Heart right ventricle (tissue), 16 donors: ENCODE measurements around the gene PRSS50. TPM values are rescaled to one million over a fixed set of nuclear protein-coding genes. Genes with fewer than 3 reads are reported as not detected.
A peak's percentile ranks its signal among the peaks of the same experiment; 100 is the strongest.

Experiments
- ATAC-seq, 8 donors: fragments of 200-7000 bp; cut with Tn5 transposase; one replicate each; pipeline ENCODE4 v1.9.1; 2020; ENCODE audit warnings: mild to moderate bottlenecking in 8 of 8, moderate library complexity in 8 of 8, moderate number of reproducible peaks in 1 of 8
- DNase-seq, 2 donors: peaks; one replicate each; pipeline ENCODE4 v3.0.0-alpha.2; 2020
- H3K27ac ChIP-seq, 10 donors: fragments of 200-600 bp; sonication (generic) in 2 of 10; one replicate each; pipeline versions ENCODE4 v1.5.0 to v1.8.0; 2020 to 2022; ENCODE audit warnings: mild to moderate bottlenecking in 3 of 10
- H3K27me3 ChIP-seq, 7 donors: fragments of 200-600 bp; one replicate each; pipeline ENCODE4 v1.8.0; 2021 to 2022; ENCODE audit warnings: mild to moderate bottlenecking in 2 of 7
- H3K36me3 ChIP-seq, 9 donors: fragments of 200-600 bp; sonication (generic) in 1 of 9; one replicate each; pipeline versions ENCODE4 v1.5.0 to v1.8.0; 2020 to 2022; ENCODE audit warnings: mild to moderate bottlenecking in 2 of 9
- H3K4me1 ChIP-seq, 9 donors: fragments of 200-600 bp; sonication (generic) in 1 of 9; one replicate each; pipeline versions ENCODE4 v1.5.0 to v1.8.0; 2020 to 2022; ENCODE audit warnings: mild to moderate bottlenecking in 4 of 9
- H3K4me3 ChIP-seq, 10 donors: fragments of 200-600 bp; sonication (generic) in 2 of 10; one replicate each; pipeline versions ENCODE4 v1.5.0 to v1.8.0; 2020 to 2022; ENCODE audit warnings: mild to moderate bottlenecking in 7 of 10, moderate library complexity in 2 of 10
- H3K9me3 ChIP-seq, 11 donors: fragments of 200-600 bp in 10 of 11; sonication (generic) in 2 of 11; one replicate each; pipeline versions ENCODE4 v1.5.0 to v1.8.0; 2013 to 2022; ENCODE audit warnings: mild to moderate bottlenecking in 2 of 11, control low read depth in 1 of 11, moderate library complexity in 1 of 11
- WGBS, 2 donors: extraction: QIAGEN DNeasy Blood & Tissue Kit; methylation state at CpG; one replicate each; pipeline ENCODE4 v1.1.7; 2013; ENCODE audit warnings: inconsistent platforms in 1 of 2; 5-methylcytosine and 5-hydroxymethylcytosine counted together
- intact Hi-C, 10 donors: fragments of 100-400 bp; cut with DNase I; formaldehyde crosslinking; loops; one replicate each; pipeline versions ENCODE4 v1.11.1 to v1.14.2; 2022
- polyA plus RNA-seq, 2 donors: library from polyadenylated mRNA; stranded (reverse); fragments of 200-250 nt; gene quantifications; one replicate each; pipeline ENCODE4 v1.2.3, GENCODE V29; 2013
- total RNA-seq, 10 donors: library from RNA; stranded (reverse); fragmentation: NEBNext Ultra II Directional in 3 of 10; extraction: Animal tissue kit (Norgen Biotek cat#: 25700) in 3 of 10; gene quantifications; one replicate each; pipeline versions ENCODE4 v1.2.1 to v1.2.4, GENCODE V29; 2021 to 2023
- TF ChIP-seq, protein P1 (sequence below), 9 donors: fragments of 200-600 bp; sonication (generic) in 2 of 9; IDR thresholded peaks; one replicate each; pipeline versions ENCODE4 v1.5.0 to v1.8.0; 2021 to 2022; ENCODE audit warnings: antibody characterized with exemption in 9 of 9, mild to moderate bottlenecking in 5 of 9, moderate library complexity in 1 of 9
- donor health status: Arrhythmogenic right ventricular cardiomyopathy.
- donor health status: ischemic (EF 13 %, LVEDD 7.1; RV severe dilation, severe dysfunction).
- donor health status: healthy with polysubstance abuse.
- donor health status: DM: no; HTN: yes; CAD: no.
- donor health status: DM: no; HTN: no; CAD: no.
- donor health status: ischemic (EF 25% LVEDD 6.9; RV normal size, moderate dysfunction).
- donor health status: ischemic (EF 25% LVEDD 5.7; RV mildly dilated, moderate dysfunction).
- donor health status: healthy.
- donor health status: DM: yes; HTN: yes; CAD: no.
- donor health status: Ischemic cardiomyopathy.
- donor health status: ischemic (EF 35%, LVEDD 5.7; RV mildly dilated, moderate dysfunction).
- donor health status: nonischemic (EF 11% LVEDD 7.7; RV severe dilation, severe dysfunction).
- donor health status: DM: yes; HTN: yes; CAD: no.
- donor health status: PGD.
- donor health status: ischemic (EF 29% LVEDD 5.4; RV normal size, mild dysfunction).
- donor health status: nonischemic (EF 23%, LVEDD 6.1; RV moderate dilation, normal function).

The PRSS50 gene
- total and polyA plus RNA-seq, 12 donors: 0.09 to 0.88 (median 0.31) TPM; not detected in 2

DNA sequence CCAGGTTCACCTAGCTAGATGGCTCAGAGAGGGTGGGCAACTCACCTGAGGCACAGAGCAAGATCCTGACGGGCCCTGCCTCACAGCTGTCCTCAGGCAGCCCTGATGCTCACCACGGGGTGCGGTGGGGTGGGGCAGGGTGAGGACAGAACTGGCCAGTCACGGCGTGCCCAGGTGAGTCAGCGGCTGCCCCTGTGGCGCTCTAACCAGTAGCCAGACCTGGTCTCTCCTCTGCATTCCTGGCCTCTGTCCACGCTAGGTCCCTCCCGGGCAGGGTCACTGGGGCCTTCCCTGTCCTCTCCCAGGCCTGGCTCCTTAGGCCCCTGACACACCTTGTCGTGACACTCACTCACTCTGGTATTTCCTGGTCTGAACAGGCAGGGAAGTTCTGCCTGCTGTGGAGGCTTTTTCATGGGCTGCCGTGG lies 25.1 kb downstream of the PRSS50 start:
- Histone ChIP-seq H3K36me3 (peaks cover 0 to 18% (median 6%) of the 10 kb centered on the region in 9 donors), H3K27ac (peak overlapping the region; percentile 90 to 99 (median 93)), H3K27me3 (peaks cover 0 to 8% (median 0%) of the 10 kb centered on the region in 7 donors), H3K4me1 (peaks cover 60 to 85% (median 78%) of the 10 kb centered on the region in 9 donors), H3K4me3 (peak overlapping the region; percentile 61 to 95 (median 86)), H3K9me3 (no peaks in the 10 kb centered on the region)
- ATAC-seq: peak in 2 of 8 donors; percentile 1
- peak in 1 of 2 donors; percentile 31 for DNase-seq
- intact Hi-C loops: loop anchor here in 2 of 10 donors (10.0 kb wide), 2 partner anchors 128 to 208 kb away; partner anchors contain the start of gene LRRC2 (in 1 of the 2)
- TF ChIP-seq, protein P1, sequence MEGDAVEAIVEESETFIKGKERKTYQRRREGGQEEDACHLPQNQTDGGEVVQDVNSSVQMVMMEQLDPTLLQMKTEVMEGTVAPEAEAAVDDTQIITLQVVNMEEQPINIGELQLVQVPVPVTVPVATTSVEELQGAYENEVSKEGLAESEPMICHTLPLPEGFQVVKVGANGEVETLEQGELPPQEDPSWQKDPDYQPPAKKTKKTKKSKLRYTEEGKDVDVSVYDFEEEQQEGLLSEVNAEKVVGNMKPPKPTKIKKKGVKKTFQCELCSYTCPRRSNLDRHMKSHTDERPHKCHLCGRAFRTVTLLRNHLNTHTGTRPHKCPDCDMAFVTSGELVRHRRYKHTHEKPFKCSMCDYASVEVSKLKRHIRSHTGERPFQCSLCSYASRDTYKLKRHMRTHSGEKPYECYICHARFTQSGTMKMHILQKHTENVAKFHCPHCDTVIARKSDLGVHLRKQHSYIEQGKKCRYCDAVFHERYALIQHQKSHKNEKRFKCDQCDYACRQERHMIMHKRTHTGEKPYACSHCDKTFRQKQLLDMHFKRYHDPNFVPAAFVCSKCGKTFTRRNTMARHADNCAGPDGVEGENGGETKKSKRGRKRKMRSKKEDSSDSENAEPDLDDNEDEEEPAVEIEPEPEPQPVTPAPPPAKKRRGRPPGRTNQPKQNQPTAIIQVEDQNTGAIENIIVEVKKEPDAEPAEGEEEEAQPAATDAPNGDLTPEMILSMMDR (IDR thresholded peaks at IDR 0.05): no peak
- WGBS, 2 donors: 53 to 61% methylated on average over 11 of the region's 11 CpGs

DNA sequence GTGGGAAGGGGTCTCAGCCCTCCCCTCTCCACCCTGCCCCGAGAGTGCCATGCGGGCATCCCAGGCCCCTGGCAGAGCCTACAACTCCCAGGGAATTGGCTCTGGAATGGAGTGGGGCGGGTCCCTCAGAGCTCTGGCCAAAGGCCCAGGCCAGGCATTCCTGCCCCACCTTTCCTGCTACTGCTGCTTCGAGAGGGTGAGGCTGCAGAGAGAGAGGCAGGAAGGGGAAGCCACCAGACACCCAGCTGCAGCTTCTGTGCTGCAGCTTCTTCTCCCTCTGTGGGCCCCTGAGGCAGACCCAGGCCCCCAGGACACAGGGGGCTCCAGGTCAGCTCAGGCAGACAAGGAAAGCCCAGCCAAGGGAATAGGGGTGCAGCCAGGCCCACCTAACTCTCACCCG lies 26.9 kb downstream of the PRSS50 start:
- H3K9me3 ChIP-seq: no peaks in the 10 kb centered on the region
- H3K4me3 ChIP-seq: peak overlapping the region in 4 of 10 donors; percentile 21 to 29 (median 23)
- H3K27ac ChIP-seq: peak overlapping the region in 8 of 10 donors; percentile 16 to 99 (median 81)
- DNase-seq: peak; percentile 74 to 75
- H3K4me1 ChIP-seq: peaks cover 42 to 67% (median 60%) of the 10 kb centered on the region in 9 donors
- intact Hi-C loops: loop anchor here in 2 of 10 donors (10.0 kb wide), 2 partner anchors 126 to 206 kb away; partner anchors contain the start of gene LRRC2 (in 1 of the 2)
- TF ChIP-seq, protein P1 (IDR thresholded peaks at IDR 0.05): no peak
- H3K27me3 ChIP-seq: peaks cover 0 to 8% (median 0%) of the 10 kb centered on the region in 7 donors
- peaks cover 0 to 35% (median 12%) of the 10 kb centered on the region in 9 donors for H3K36me3 ChIP-seq
- peak; percentile 17 to 69 (median 46) for ATAC-seq
- WGBS, 2 donors: 22 to 40% methylated on average over 5 of the region's 5 CpGs

DNA sequence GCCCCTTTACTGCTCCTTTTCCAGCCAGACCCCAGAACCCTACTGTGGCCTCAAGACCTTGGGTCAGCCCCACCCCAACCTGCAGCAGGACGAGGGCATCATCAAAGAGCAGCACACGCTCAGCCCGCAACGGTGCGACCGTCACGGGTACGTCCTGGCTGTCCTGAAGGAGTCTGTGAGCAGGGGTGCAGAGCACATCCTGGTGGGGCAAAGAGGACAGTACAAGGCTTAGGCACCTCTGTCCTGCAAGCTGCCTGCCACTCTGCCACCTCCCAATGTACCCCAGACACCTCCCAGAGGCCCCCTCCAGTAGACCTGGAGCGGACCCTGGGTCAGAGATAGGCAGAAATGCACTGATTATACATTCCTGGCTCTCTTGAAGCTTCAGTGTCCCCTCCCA lies 32.2 kb downstream of the PRSS50 start:
- H3K36me3 ChIP-seq: peaks cover 0 to 88% (median 30%) of the 10 kb centered on the region in 9 donors
- 95 to 97% methylated on average over 9 of the region's 9 CpGs for WGBS, 2 donors

GRCh38 chr3:46684891-46685290 lies 32.8 kb downstream of the PRSS50 start:
- DNase-seq: no peak
- Histone ChIP-seq H3K36me3 (peaks cover 0 to 94% (median 30%) of the 10 kb centered on the region in 9 donors), H3K4me1 (peaks cover 0 to 29% (median 22%) of the 10 kb centered on the region in 9 donors)

More for the DNA sequence above, 32.2 kb downstream of the PRSS50 start:
- Histone ChIP-seq H3K27ac (no peak overlapping the region), H3K4me1 (peaks cover 3 to 30% (median 26%) of the 10 kb centered on the region in 9 donors), H3K27me3 (no peaks in the 10 kb centered on the region), H3K4me3 (no peak overlapping the region), H3K9me3 (no peaks in the 10 kb centered on the region)
- no peak for DNase-seq
- ATAC-seq: no peak
- TF ChIP-seq, protein P1 (IDR thresholded peaks at IDR 0.05): no peak
- intact Hi-C loops: no loop called here

More at GRCh38 chr3:46684891-46685290, 32.8 kb downstream of the PRSS50 start:
- 90 to 94% methylated on average over 2 of the region's 2 CpGs for WGBS, 2 donors
- intact Hi-C loops: no loop called here
- Histone ChIP-seq H3K27me3 (no peaks in the 10 kb centered on the region), H3K4me3 (no peak overlapping the region), H3K27ac (no peak overlapping the region), H3K9me3 (no peaks in the 10 kb centered on the region)
- ATAC-seq: no peak
- TF ChIP-seq, protein P1 (IDR thresholded peaks at IDR 0.05): no peak
